CD14-positive monocyte (primary cell): ENCODE results near the gene TBCK. TPM values are rescaled to one million over a fixed set of nuclear protein-coding genes. Genes with fewer than 3 reads are reported as not detected.

Experiments
- DNase-seq, 3 donors: peaks; one replicate each; pipeline ENCODE4 v3.0.0-alpha.2; 2011 to 2022
- H2AFZ ChIP-seq: 2 replicates; pipeline ENCODE4 v1.6.0; 2012; ENCODE audit warnings: mild to moderate bottlenecking, low read depth, low read length, inconsistent platforms; ENCODE audit not compliant: insufficient read depth, poor library complexity, severe bottlenecking
- H3K27ac ChIP-seq, 2 donors: 1 replicate in 1 of 2; 2 replicates in 1 of 2; pipeline ENCODE4 v1.5.1; 2012 to 2013; ENCODE audit warnings: low read length in 2 of 2, control low read depth in 1 of 2, inconsistent platforms in 1 of 2, low read depth in 1 of 2, mild to moderate bottlenecking in 1 of 2
- H3K27me3 ChIP-seq, 2 donors: one replicate each; pipeline versions ENCODE4 v1.6.0 to v1.6.1; 2011 to 2013; ENCODE audit warnings: low read length in 2 of 2; ENCODE audit not compliant: control insufficient read depth in 2 of 2, insufficient read depth in 2 of 2
- H3K36me3 ChIP-seq, 2 donors: replicated peaks in 1 of 2; 1 replicate in 1 of 2; 2 replicates in 1 of 2; pipeline versions ENCODE4 v1.5.1 to v1.6.1; 2012 to 2013; ENCODE audit warnings: low read length in 2 of 2, control low read depth in 1 of 2, inconsistent platforms in 1 of 2, mild to moderate bottlenecking in 1 of 2; ENCODE audit not compliant: insufficient read depth in 2 of 2, control insufficient read depth in 1 of 2
- H3K4me1 ChIP-seq, 2 donors: 1 replicate in 1 of 2; 2 replicates in 1 of 2; pipeline versions ENCODE4 v1.5.1 to v1.6.1; 2012 to 2013; ENCODE audit warnings: low read length in 2 of 2, control low read depth in 1 of 2, inconsistent platforms in 1 of 2, mild to moderate bottlenecking in 1 of 2, moderate library complexity in 1 of 2; ENCODE audit not compliant: insufficient read depth in 2 of 2, control insufficient read depth in 1 of 2
- H3K4me2 ChIP-seq: replicated peaks from 2 replicates; pipeline ENCODE3; 2012; ENCODE audit warnings: low read length, moderate library complexity, mild to moderate bottlenecking; ENCODE audit not compliant: poor library complexity, severe bottlenecking; ENCODE audit errors: extremely low read depth
- H3K4me3 ChIP-seq, 3 experiments: fragments of 200-600 bp in 1 of 3; sonication (generic) in 1 of 3; replicated peaks in 1 of 3; 1 replicate in 2 of 3; 2 replicates in 1 of 3; pipeline ENCODE4 v1.5.1; 2011 to 2013; ENCODE audit warnings: low read length in 3 of 3, mild to moderate bottlenecking in 3 of 3, control low read depth in 2 of 3, low read depth in 2 of 3, inconsistent platforms in 1 of 3, moderate library complexity in 1 of 3
- H3K79me2 ChIP-seq: 2 replicates; pipeline ENCODE4 v1.6.0; 2012; ENCODE audit warnings: mild to moderate bottlenecking, control low read depth, inconsistent platforms, low read length, moderate library complexity; ENCODE audit not compliant: insufficient read depth
- H3K9ac ChIP-seq: 2 replicates; pipeline ENCODE4 v1.6.0; 2017; ENCODE audit warnings: low read length, mild to moderate bottlenecking; ENCODE audit not compliant: insufficient read depth, poor library complexity, severe bottlenecking
- H3K9me3 ChIP-seq, 2 donors: replicated peaks in 1 of 2; 1 replicate in 1 of 2; 2 replicates in 1 of 2; pipeline versions ENCODE4 v1.5.1 to v1.6.1; 2012 to 2013; ENCODE audit warnings: low read length in 2 of 2, control low read depth in 1 of 2; ENCODE audit not compliant: control insufficient read depth in 1 of 2, insufficient read depth in 1 of 2
- H4K20me1 ChIP-seq: 2 replicates; pipeline ENCODE4 v1.6.0; 2012; ENCODE audit warnings: mild to moderate bottlenecking, low read length, control low read depth, moderate library complexity; ENCODE audit not compliant: insufficient read depth
- H3K27ac Mint-ChIP-seq, 7 donors: one replicate each; pipeline ENCODE4 v1.8.0; 2020; ENCODE audit warnings: mild to moderate bottlenecking in 7 of 7, mixed read lengths in 7 of 7, moderate library complexity in 6 of 7, inconsistent platforms in 2 of 7
- H3K27me3 Mint-ChIP-seq, 3 donors: one replicate each; pipeline ENCODE4 v1.8.0; 2021 to 2022; ENCODE audit warnings: low read depth in 3 of 3, mild to moderate bottlenecking in 3 of 3, mixed read lengths in 3 of 3, moderate library complexity in 3 of 3, inconsistent platforms in 1 of 3
- H3K36me3 Mint-ChIP-seq, 2 donors: one replicate each; pipeline ENCODE4 v1.8.0; 2020; ENCODE audit warnings: mixed read lengths in 2 of 2, inconsistent platforms in 1 of 2, mild to moderate bottlenecking in 1 of 2
- H3K4me1 Mint-ChIP-seq: one replicate; pipeline ENCODE4 v1.8.0; 2020; ENCODE audit warnings: mild to moderate bottlenecking, mixed read lengths
- H3K4me3 Mint-ChIP-seq, 2 donors: one replicate each; pipeline ENCODE4 v1.8.0; 2020; ENCODE audit warnings: mild to moderate bottlenecking in 2 of 2, mixed read lengths in 2 of 2, moderate library complexity in 1 of 2
- H3K9me3 Mint-ChIP-seq, 7 donors: one replicate each; pipeline ENCODE4 v1.8.0; 2020 to 2022; ENCODE audit warnings: mixed read lengths in 7 of 7, mild to moderate bottlenecking in 6 of 7, moderate library complexity in 6 of 7, inconsistent platforms in 2 of 7
- CTCF ChIP-seq: fragments of 200-600 bp; IDR thresholded peaks from one replicate; pipeline ENCODE4 v1.8.0; 2022; ENCODE audit warnings: antibody characterized with exemption, mild to moderate bottlenecking
- WGBS: methylation state at CpG from one replicate; pipeline ENCODE4 v1.1.5; 2013; ENCODE audit warnings: missing lambda C conversion rate; ENCODE audit not compliant: insufficient coverage; 5-methylcytosine and 5-hydroxymethylcytosine counted together
- intact Hi-C, 2 donors: fragments of 100-400 bp; cut with micrococcal nuclease; formaldehyde crosslinking; loops; one replicate each; pipeline versions ENCODE4 v1.15.0 to v1.15.1; 2023
- polyA plus RNA-seq, 3 donors: library from polyadenylated mRNA; depleted of rRNA in 1 of 3; unstranded in 2 of 3; stranded (reverse) in 1 of 3; fragments of 300-500 nt in 2 of 3; fragments of >200 nt in 1 of 3; fragmentation: Illumina TruSeq in 2 of 3; gene quantifications; 1 replicate in 2 of 3; 2 replicates in 1 of 3; pipeline ENCODE4 v1.2.3, GENCODE V29; 2012 to 2021

Gene TBCK
- polyA plus RNA-seq, 3 donors, result 8.0 to 14.0 (median 12.5) TPM

GRCh38 chr4:106162278-106162677 lies 153.7 kb downstream of the TBCK start:
- Histone ChIP-seq H4K20me1 (no peaks in the 10 kb centered on the region), H3K36me3 (peaks cover 0 to 33% of the 10 kb centered on the region in 2 donors), H3K27me3 (no peaks in the 10 kb centered on the region), H3K9ac (no peak overlapping the region), H3K4me1 (peaks cover 0 to 3% of the 10 kb centered on the region in 2 donors), H2AFZ (no peak overlapping the region), H3K79me2 (no peaks in the 10 kb centered on the region), H3K4me2 (no peak overlapping the region), H3K4me3 (no peak overlapping the region), H3K9me3 (peaks cover 11 to 12% of the 10 kb centered on the region in 2 donors), H3K27ac (no peak overlapping the region)
- DNase-seq, result no peak
- 100% methylated on average over 1 of the region's 3 CpGs for WGBS
- no peak for TF ChIP-seq CTCF
- peak overlapping the region in 1 of 7 donors; percentile 58 for H3K27ac Mint-ChIP-seq
- intact Hi-C loops, result no loop called here
- H3K4me3 Mint-ChIP-seq, result no peak overlapping the region
- H3K36me3 Mint-ChIP-seq, result peaks cover 16 to 17% of the 10 kb centered on the region in 2 donors
- peaks cover 8 to 19% (median 10%) of the 10 kb centered on the region in 7 donors for H3K9me3 Mint-ChIP-seq
- peaks cover 16% of the 10 kb centered on the region for H3K4me1 Mint-ChIP-seq
- H3K27me3 Mint-ChIP-seq, result no peaks in the 10 kb centered on the region

GRCh38 chr4:106160560-106160959 lies 155.4 kb downstream of the TBCK start:
- Mint-ChIP-seq H3K9me3 (peaks cover 8 to 21% (median 12%) of the 10 kb centered on the region in 7 donors), H3K4me1 (peaks cover 16% of the 10 kb centered on the region), H3K36me3 (peaks cover 20 to 28% of the 10 kb centered on the region in 2 donors), H3K27me3 (peaks cover 0 to 2% (median 0%) of the 10 kb centered on the region in 3 donors), H3K4me3 (peak overlapping the region; percentile 47 to 80), H3K27ac (peak overlapping the region in 4 of 7 donors; percentile 23 to 56 (median 48))
- Histone ChIP-seq H3K27me3 (no peaks in the 10 kb centered on the region), H3K27ac (no peak overlapping the region), H3K9me3 (peaks cover 12 to 23% of the 10 kb centered on the region in 2 donors), H3K4me3 (peak overlapping the region in 1 of 3 experiments; percentile 4), H3K9ac (no peak overlapping the region), H3K79me2 (no peaks in the 10 kb centered on the region), H3K4me2 (no peak overlapping the region), H3K36me3 (peaks cover 0 to 41% of the 10 kb centered on the region in 2 donors), H3K4me1 (peaks cover 0 to 3% of the 10 kb centered on the region in 2 donors), H4K20me1 (no peaks in the 10 kb centered on the region), H2AFZ (no peak overlapping the region)
- peak in 1 of 3 donors; percentile 5 for DNase-seq
- no CpG with 5 or more reads among the region's 2 CpGs for WGBS
- intact Hi-C loops, result no loop called here
- no peak for TF ChIP-seq CTCF
